H9 (cell line): ENCODE data around the gene RNU5B-1. TPM values are rescaled to one million over a fixed set of nuclear protein-coding genes. Genes with fewer than 3 reads are reported as not detected.

Experiments used
- DNase-seq: peaks from one replicate; pipeline ENCODE4 v3.0.0-alpha.2; 2017
- H2AFZ ChIP-seq: one replicate; pipeline ENCODE4 v1.6.1; 2013; ENCODE audit warnings: mild to moderate bottlenecking, low read length, control low read depth, moderate library complexity
- H2AK5ac ChIP-seq: 2 replicates; pipeline ENCODE4 v1.6.1; 2013; ENCODE audit warnings: low read length, control low read depth, mixed read lengths; ENCODE audit not compliant: insufficient read length
- H2BK120ac ChIP-seq: one replicate; pipeline ENCODE4 v1.6.1; 2013; ENCODE audit warnings: low read depth, mild to moderate bottlenecking, low read length, control low read depth, inconsistent platforms; ENCODE audit not compliant: poor library complexity, severe bottlenecking
- H2BK12ac ChIP-seq: 2 replicates; pipeline ENCODE4 v1.6.1; 2013; ENCODE audit warnings: low read length, control low read depth, mixed read lengths, low read depth; ENCODE audit not compliant: insufficient read length
- H2BK15ac ChIP-seq: 2 replicates; pipeline ENCODE4 v1.6.1; 2013; ENCODE audit warnings: low read depth, low read length, control low read depth
- H2BK20ac ChIP-seq: one replicate; pipeline ENCODE4 v1.6.1; 2013; ENCODE audit warnings: low read depth, mild to moderate bottlenecking, low read length, control low read depth, inconsistent platforms; ENCODE audit not compliant: poor library complexity, severe bottlenecking
- H2BK5ac ChIP-seq: 2 replicates; pipeline ENCODE4 v1.6.1; 2013; ENCODE audit warnings: low read length, control low read depth, mixed read lengths; ENCODE audit not compliant: insufficient read length
- H3K14ac ChIP-seq: 2 replicates; pipeline ENCODE4 v1.6.1; 2013; ENCODE audit warnings: low read length, control low read depth; ENCODE audit not compliant: insufficient read depth
- H3K18ac ChIP-seq: 2 replicates; pipeline ENCODE4 v1.6.1; 2013; ENCODE audit warnings: low read depth, mild to moderate bottlenecking, mixed read lengths, low read length, control low read depth; ENCODE audit not compliant: insufficient read length
- H3K23ac ChIP-seq: 2 replicates; pipeline ENCODE4 v1.6.1; 2013; ENCODE audit warnings: low read length, control low read depth, mixed read lengths, low read depth; ENCODE audit not compliant: insufficient read length
- H3K23me2 ChIP-seq: 2 replicates; pipeline ENCODE4 v1.6.1; 2013; ENCODE audit warnings: low read depth, mild to moderate bottlenecking, mixed read lengths, low read length, control low read depth; ENCODE audit not compliant: insufficient read length, poor library complexity, severe bottlenecking
- H3K27ac ChIP-seq: 2 replicates; pipeline ENCODE4 v1.5.1; 2013; ENCODE audit warnings: low read length, control low read depth, mixed read lengths, low read depth; ENCODE audit not compliant: insufficient read length
- H3K27me3 ChIP-seq: 2 replicates; pipeline ENCODE4 v1.6.1; 2013; ENCODE audit warnings: low read length, control low read depth, inconsistent platforms; ENCODE audit not compliant: insufficient read depth
- H3K4ac ChIP-seq: 2 replicates; pipeline ENCODE4 v1.6.1; 2013; ENCODE audit warnings: low read depth, mild to moderate bottlenecking, control low read depth, inconsistent platforms, low read length, moderate library complexity
- H3K4me1 ChIP-seq: 2 replicates; pipeline ENCODE4 v1.6.1; 2013; ENCODE audit warnings: low read length, control low read depth, inconsistent platforms; ENCODE audit not compliant: insufficient read depth
- H3K4me2 ChIP-seq: 2 replicates; pipeline ENCODE4 v1.6.1; 2013; ENCODE audit warnings: low read length, control low read depth, mixed read lengths; ENCODE audit not compliant: insufficient read length, insufficient read depth
- H3K56ac ChIP-seq: 2 replicates; pipeline ENCODE4 v1.6.1; 2013; ENCODE audit warnings: low read depth, mild to moderate bottlenecking, mixed read lengths, low read length, control low read depth; ENCODE audit not compliant: insufficient read length
- H3K79me1 ChIP-seq: 2 replicates; pipeline ENCODE4 v1.6.1; 2013; ENCODE audit warnings: low read depth, mild to moderate bottlenecking, moderate library complexity, low read length, control low read depth, inconsistent platforms; ENCODE audit not compliant: insufficient read depth, poor library complexity, severe bottlenecking
- H3K79me2 ChIP-seq: 2 replicates; pipeline ENCODE4 v1.6.1; 2013; ENCODE audit warnings: low read length, control low read depth, inconsistent platforms; ENCODE audit not compliant: insufficient read depth
- H3K9ac ChIP-seq: 2 replicates; pipeline ENCODE4 v1.6.1; 2013; ENCODE audit warnings: low read length, control low read depth, mixed read lengths; ENCODE audit not compliant: insufficient read length; ENCODE audit errors: extremely low read depth
- H3K9me3 ChIP-seq: one replicate; pipeline ENCODE4 v1.6.1; 2013; ENCODE audit warnings: low read depth, low read length, inconsistent platforms; ENCODE audit not compliant: control insufficient read depth
- H3T11ph ChIP-seq: one replicate; pipeline ENCODE4 v1.6.1; 2013; ENCODE audit warnings: mild to moderate bottlenecking, low read length, control low read depth, inconsistent platforms
- H4K20me1 ChIP-seq: one replicate; pipeline ENCODE4 v1.6.1; 2013; ENCODE audit not compliant: control insufficient read depth, insufficient read length, insufficient read depth
- H4K5ac ChIP-seq: 2 replicates; pipeline ENCODE4 v1.6.1; 2013; ENCODE audit warnings: low read depth, mild to moderate bottlenecking, mixed read lengths, low read length, control low read depth; ENCODE audit not compliant: insufficient read length
- H4K8ac ChIP-seq: replicated peaks from 2 replicates; pipeline ENCODE4 v1.6.1; 2013; ENCODE audit warnings: low read length, control low read depth, mixed read lengths, low read depth; ENCODE audit not compliant: insufficient read length
- H4K91ac ChIP-seq: 2 replicates; pipeline ENCODE4 v1.6.1; 2013; ENCODE audit warnings: low read depth, mild to moderate bottlenecking, moderate library complexity, mixed read lengths, low read length, control low read depth; ENCODE audit not compliant: insufficient read length
- H3K27ac Mint-ChIP-seq, 3 experiments: 2 replicates in 2 of 3; 3 replicates in 1 of 3; pipeline ENCODE4 v1.8.0; 2020 to 2021; ENCODE audit warnings: mixed read lengths in 3 of 3, mild to moderate bottlenecking in 1 of 3, moderate library complexity in 1 of 3
- H3K27me3 Mint-ChIP-seq: 2 replicates; pipeline ENCODE4 v1.8.0; 2021; ENCODE audit warnings: low read depth, mild to moderate bottlenecking, moderate library complexity, mixed read lengths
- H3K36me3 Mint-ChIP-seq, 3 experiments: 2 replicates in 2 of 3; 3 replicates in 1 of 3; pipeline ENCODE4 v1.8.0; 2020 to 2021; ENCODE audit warnings: low read depth in 3 of 3, mixed read lengths in 3 of 3; ENCODE audit not compliant: insufficient read depth in 1 of 3
- H3K4me1 Mint-ChIP-seq, 2 experiments: 2 replicates each; pipeline ENCODE4 v1.8.0; 2020; ENCODE audit warnings: mixed read lengths in 2 of 2
- H3K4me3 Mint-ChIP-seq, 2 experiments: 2 replicates in 1 of 2; 3 replicates in 1 of 2; pipeline ENCODE4 v1.8.0; 2020 to 2021; ENCODE audit warnings: mild to moderate bottlenecking in 2 of 2, mixed read lengths in 2 of 2, moderate library complexity in 1 of 2
- H3K9me3 Mint-ChIP-seq, 2 experiments: 2 replicates in 1 of 2; 3 replicates in 1 of 2; pipeline ENCODE4 v1.8.0; 2020; ENCODE audit warnings: mild to moderate bottlenecking in 2 of 2, mixed read lengths in 2 of 2, moderate library complexity in 1 of 2
- CTCF ChIP-seq: fragments of 200-600 bp; sonication (generic); conservative IDR thresholded peaks from 3 replicates; pipeline ENCODE4 v1.8.0; 2021; ENCODE audit warnings: antibody characterized with exemption, mild to moderate bottlenecking
- WGBS: extraction: QIAGEN DNeasy Blood & Tissue Kit; methylation state at CpG from one replicate; pipeline ENCODE4 v1.1.7; 2013; ENCODE audit warnings: missing lambda C conversion rate, low lambda C conversion rate, mixed read lengths; ENCODE audit not compliant: insufficient read length; ENCODE audit errors: extremely low coverage; 5-methylcytosine and 5-hydroxymethylcytosine counted together
- total RNA-seq: library from RNA; stranded (reverse); gene quantifications from 2 replicates; pipeline ENCODE4 v1.2.1, GENCODE V29; 2021

The RNU5B-1 gene
- total RNA-seq, 1 experiment from 2014 or later: not detected

- no peak overlapping the region for H3K27ac Mint-ChIP-seq
- H3K27me3 ChIP-seq: no peaks in the 10 kb centered on the region
Measured at GRCh38 chr15:65332391-65333147, 28.1 kb downstream of the RNU5B-1 start.

More at GRCh38 chr15:65332391-65333147, 28.1 kb downstream of the RNU5B-1 start:
- Histone ChIP-seq H4K20me1 (no peaks in the 10 kb centered on the region), H3K9me3 (no peaks in the 10 kb centered on the region), H3K4me1 (peaks cover 3% of the 10 kb centered on the region; the same call in 1 of the 2 replicates), H4K8ac (no peak overlapping the region), H3K4ac (no peak overlapping the region), H3K9ac (no peak overlapping the region), H3K27ac (no peak overlapping the region), H4K91ac (no peak overlapping the region), H3K56ac (no peak overlapping the region), H2BK15ac (no peak overlapping the region), H3K79me1 (no peaks in the 10 kb centered on the region), H3K4me2 (no peak overlapping the region), H3K14ac (no peak overlapping the region), H3K23ac (no peak overlapping the region), H2BK5ac (no peak overlapping the region), H3K18ac (no peak overlapping the region), H2BK120ac (no peak overlapping the region), H2BK20ac (no peak overlapping the region), H4K5ac (no peak overlapping the region), H3K23me2 (no peaks in the 10 kb centered on the region), H3T11ph (no peak overlapping the region), H2AFZ (no peak overlapping the region), H2AK5ac (no peak overlapping the region), H3K79me2 (no peaks in the 10 kb centered on the region; the same call in 1 of the 2 replicates), H2BK12ac (no peak overlapping the region)
- no peak for TF ChIP-seq CTCF
- H3K4me1 Mint-ChIP-seq: peaks cover 39 to 45% of the 10 kb centered on the region in 2 experiments
- no peak overlapping the region for H3K4me3 Mint-ChIP-seq
- DNase-seq: no peak
- no peaks in the 10 kb centered on the region; the same call in 1 of the 2 replicates for H3K27me3 Mint-ChIP-seq
- no CpG with 5 or more reads among the region's 31 CpGs for WGBS
- no peaks in the 10 kb centered on the region; a peak in 1 of 5 replicates for H3K9me3 Mint-ChIP-seq
- peaks cover 21 to 28% (median 25%) of the 10 kb centered on the region in 3 experiments; a peak in 6 of 7 replicates for H3K36me3 Mint-ChIP-seq
